LNCAP (cell line): ENCODE data around the gene DGCR2.

Source experiments
- CTCF ChIP-seq: fragments of 450-650 bp; IDR thresholded peaks from 2 replicates; pipeline ENCODE4 v1.5.1; 2017; ENCODE audit warnings: mild to moderate bottlenecking

DGCR2 gene

GRCh38 chr22:19052941-19053541, 69.2 kb downstream of the DGCR2 start:
- TF ChIP-seq CTCF = no peak

- TF ChIP-seq CTCF = no peak
These were observed 70.7 kb downstream of the DGCR2 start for GRCh38 chr22:19051381-19052072.

GRCh38 chr22:19050117-19050516, 72.1 kb downstream of the DGCR2 start:
- no peak for TF ChIP-seq CTCF

GRCh38 chr22:19048531-19048930, 73.7 kb downstream of the DGCR2 start:
- TF ChIP-seq CTCF = no peak

- TF ChIP-seq CTCF = no peak
These were observed 74.2 kb downstream of the DGCR2 start for GRCh38 chr22:19047993-19048392.

- TF ChIP-seq CTCF = no peak
These were observed 75.2 kb downstream of the DGCR2 start for GRCh38 chr22:19046719-19047609.

- TF ChIP-seq CTCF = no peak
These were observed 75.9 kb downstream of the DGCR2 start for GRCh38 chr22:19046287-19046686.
